Caco-2 (cell line): ENCODE data around the gene CCAR1. TPM values are rescaled to one million over a fixed set of nuclear protein-coding genes. Genes with fewer than 3 reads are reported as not detected.
"Not testable (repeated sequence)": the region's sequence is repeated elsewhere in the genome, so short reads cannot be mapped to it uniquely, and the experiment has no call there.

Source experiments
- BruUV-seq: library from RNA; stranded (reverse); fragments of 400-500 nt; replicated peaks from 2 replicates; lab custom pipeline; 2021; lab: Mats Ljungman, UMichigan
- CTCF ChIA-PET: fragments of 300-600 bp; sonication (Branson Sonifier 250); formaldehyde crosslinking; loops from one replicate; lab custom pipeline; 2022; ENCODE audit warnings: antibody characterized with exemption; lab: Charles Lee
- POLR2A ChIA-PET: fragments of 300-600 bp; sonication (Branson Sonifier 250); formaldehyde crosslinking; loops from one replicate; lab custom pipeline; 2022; ENCODE audit warnings: antibody characterized with exemption; lab: Charles Lee
- DNase-seq, 2 experiments: peaks; one replicate each; pipeline versions ENCODE4 v3.0.0 to v3.0.0-alpha.2; 2020 to 2022
- H3K27me3 ChIP-seq: replicated peaks from 2 replicates; pipeline ENCODE4 v1.6.0; 2011; ENCODE audit warnings: low read length; ENCODE audit not compliant: control insufficient read depth, insufficient read depth
- H3K36me3 ChIP-seq: 2 replicates; pipeline ENCODE4 v1.5.1; 2011; ENCODE audit warnings: low read length; ENCODE audit not compliant: control insufficient read depth, insufficient read depth
- H3K4me1 ChIP-seq: fragments of 250-450 bp; sonication (Bioruptor Pico); 2 replicates; pipeline ENCODE4 v1.5.1; 2020; ENCODE audit warnings: mild to moderate bottlenecking
- H3K4me3 ChIP-seq: 2 replicates; pipeline ENCODE4 v1.5.1; 2011; ENCODE audit warnings: low read depth, mild to moderate bottlenecking, control low read depth, low read length
- H3K9me3 ChIP-seq: fragments of 250-450 bp; sonication (Bioruptor Pico); 2 replicates; pipeline ENCODE4 v1.5.1; 2020; ENCODE audit warnings: mild to moderate bottlenecking, moderate library complexity
- H3K27ac Mint-ChIP-seq: one replicate; pipeline ENCODE4 v1.8.0; 2022; ENCODE audit warnings: mixed read lengths; ENCODE audit not compliant: unreplicated experiment
- H3K27me3 Mint-ChIP-seq: one replicate; pipeline ENCODE4 v1.8.0; 2022; ENCODE audit warnings: mixed read lengths; ENCODE audit not compliant: insufficient read depth, unreplicated experiment
- H3K36me3 Mint-ChIP-seq: one replicate; pipeline ENCODE4 v1.8.0; 2022; ENCODE audit warnings: mild to moderate bottlenecking, mixed read lengths; ENCODE audit not compliant: insufficient read depth, unreplicated experiment
- H3K4me1 Mint-ChIP-seq: one replicate; pipeline ENCODE4 v1.8.0; 2022; ENCODE audit warnings: low read depth, mixed read lengths; ENCODE audit not compliant: unreplicated experiment
- H3K4me3 Mint-ChIP-seq: one replicate; pipeline ENCODE4 v1.8.0; 2022; ENCODE audit warnings: mild to moderate bottlenecking, moderate library complexity, mixed read lengths; ENCODE audit not compliant: unreplicated experiment
- H3K9me3 Mint-ChIP-seq: one replicate; pipeline ENCODE4 v1.8.0; 2022; ENCODE audit warnings: mixed read lengths; ENCODE audit not compliant: unreplicated experiment
- CTCF ChIP-seq, 2 experiments: fragments of 200-600 bp in 1 of 2; IDR thresholded peaks; 1 replicate in 1 of 2; 2 replicates in 1 of 2; pipeline versions ENCODE4 v1.5.1 to v1.8.0; 2011 to 2022; ENCODE audit warnings: antibody characterized with exemption in 1 of 2, control low read depth in 1 of 2, inconsistent platforms in 1 of 2, low read depth in 1 of 2, low read length in 1 of 2, mild to moderate bottlenecking in 1 of 2, moderate library complexity in 1 of 2; ENCODE audit not compliant: insufficient read depth in 1 of 2, severe bottlenecking in 1 of 2, unreplicated experiment in 1 of 2
- intact Hi-C: fragments of 100-400 bp; cut with micrococcal nuclease; formaldehyde crosslinking; loops from one replicate; pipeline ENCODE4 v1.10.0; 2022; ENCODE audit not compliant: unreplicated experiment
- total RNA-seq: library from RNA; stranded (reverse); gene quantifications from 2 replicates; pipeline ENCODE4 v1.2.3, GENCODE V29; 2022

Gene CCAR1
- total RNA-seq, 1 experiment from 2014 or later = 180 TPM

GRCh38 chr10:68796605-68797004, 75.6 kb downstream of the CCAR1 start:
- CTCF ChIA-PET = interaction anchor here (0.5 kb wide), 1 partner anchor 627 kb away, joined by 4 read pairs; no protein-coding TSS in a partner anchor
- BruUV-seq = no TSS peak

GRCh38 chr10:68800211-68800610, 79.2 kb downstream of the CCAR1 start:
- CTCF ChIA-PET = interaction anchor here (0.7 kb wide), 1 partner anchor 291 kb away, joined by 3 read pairs; no protein-coding TSS in a partner anchor
- Mint-ChIP-seq H3K36me3 (peaks cover 22% of the 10 kb centered on the region), H3K4me3 (no peak overlapping the region), H3K27me3 (no peaks in the 10 kb centered on the region), H3K27ac (no peak overlapping the region), H3K4me1 (no peaks in the 10 kb centered on the region), H3K9me3 (no peaks in the 10 kb centered on the region)
- H3K36me3 ChIP-seq = peaks cover 4% of the 10 kb centered on the region; the same call in 1 of the 2 replicates
- no TSS peak for BruUV-seq
- intact Hi-C loops = no loop called here
- H3K4me1 ChIP-seq = no peaks in the 10 kb centered on the region
- H3K9me3 ChIP-seq = 0 out of 2 replicates have a peak, but pooled peaks cover 2% of the 10 kb centered on the region
- POLR2A ChIA-PET = no interaction called here
- no peak overlapping the region for H3K4me3 ChIP-seq
- no peak for DNase-seq
- no peaks in the 10 kb centered on the region for H3K27me3 ChIP-seq
- TF ChIP-seq CTCF (IDR thresholded peaks at IDR 0.05; ENCODE audit: insufficient read depth in 1 of 2, low read depth in 1 of 2, low read length in 1 of 2, severe bottlenecking in 1 of 2, unreplicated experiment in 1 of 2) = no peak

More at GRCh38 chr10:68796605-68797004, 75.6 kb downstream of the CCAR1 start:
- Mint-ChIP-seq H3K9me3 (no peaks in the 10 kb centered on the region), H3K4me3 (no peak overlapping the region), H3K27me3 (no peaks in the 10 kb centered on the region), H3K27ac (no peak overlapping the region), H3K36me3 (peaks cover 58% of the 10 kb centered on the region), H3K4me1 (no peaks in the 10 kb centered on the region)
- intact Hi-C loops = no loop called here
- H3K4me3 ChIP-seq = no peak overlapping the region
- peaks cover 5% of the 10 kb centered on the region for H3K36me3 ChIP-seq
- H3K9me3 ChIP-seq = no peaks in the 10 kb centered on the region
- H3K4me1 ChIP-seq = no peaks in the 10 kb centered on the region
- H3K27me3 ChIP-seq = no peaks in the 10 kb centered on the region
- DNase-seq = no peak
- POLR2A ChIA-PET = no interaction called here
- TF ChIP-seq CTCF (IDR thresholded peaks at IDR 0.05; ENCODE audit: insufficient read depth in 1 of 2, low read depth in 1 of 2, low read length in 1 of 2, severe bottlenecking in 1 of 2, unreplicated experiment in 1 of 2) = no peak

- no peaks in the 10 kb centered on the region for H3K4me1 ChIP-seq
- no peaks in the 10 kb centered on the region for H3K27me3 ChIP-seq
- Mint-ChIP-seq H3K9me3 (no peaks in the 10 kb centered on the region), H3K27ac (no peak overlapping the region), H3K27me3 (no peaks in the 10 kb centered on the region), H3K4me3 (no peak overlapping the region), H3K36me3 (peaks cover under 1% of the 10 kb centered on the region), H3K4me1 (no peaks in the 10 kb centered on the region)
- no peaks in the 10 kb centered on the region for H3K36me3 ChIP-seq
- no peak overlapping the region for H3K4me3 ChIP-seq
- ChIA-PET POLR2A (no interaction called here), CTCF (no interaction called here)
- BruUV-seq = no TSS peak
- TF ChIP-seq CTCF (IDR thresholded peaks at IDR 0.05; ENCODE audit: insufficient read depth in 1 of 2, low read depth in 1 of 2, low read length in 1 of 2, severe bottlenecking in 1 of 2, unreplicated experiment in 1 of 2) = no peak
- DNase-seq = no peak
- 0 out of 2 replicates have a peak, but pooled peaks cover 2% of the 10 kb centered on the region for H3K9me3 ChIP-seq
- intact Hi-C loops = no loop called here
Measured at GRCh38 chr10:68804692-68805091, 83.7 kb downstream of the CCAR1 start.

- DNase-seq, H3K9me3 Mint-ChIP-seq, H3K36me3 Mint-ChIP-seq, H3K4me3 ChIP-seq, H3K4me3 Mint-ChIP-seq, intact Hi-C loops, POLR2A ChIA-PET, H3K4me1 Mint-ChIP-seq, BruUV-seq, H3K9me3 ChIP-seq, H3K27me3 Mint-ChIP-seq, H3K4me1 ChIP-seq, H3K36me3 ChIP-seq, H3K27me3 ChIP-seq, H3K27ac Mint-ChIP-seq: not testable (repeated sequence)
- CTCF ChIA-PET = interaction anchor here (0.6 kb wide), 1 partner anchor 14 kb away, joined by 5 read pairs; no protein-coding TSS in a partner anchor
Measured at GRCh38 chr10:68810830-68811229, 89.8 kb downstream of the CCAR1 start.
